NCI-H69 (cell line): ENCODE results near the gene GPX4.

Experiments
- DNase-seq: peaks from one replicate; lab custom pipeline; 2025; lab: John Stamatoyannopoulos, UW

The GPX4 gene

GRCh38 chr19:1150333-1151036 lies 46.7 kb downstream of the GPX4 start:
- DNase-seq: no peak

- no peak for DNase-seq
Observed at GRCh38 chr19:1151037-1151724, 47.4 kb downstream of the GPX4 start.

- DNase-seq: no peak
Observed at GRCh38 chr19:1151917-1152587, 48.3 kb downstream of the GPX4 start.

- no peak for DNase-seq
Observed at GRCh38 chr19:1153891-1154730, 50.3 kb downstream of the GPX4 start.

- peak; percentile 43 for DNase-seq
Observed at GRCh38 chr19:1154731-1155351, 51.0 kb downstream of the GPX4 start.

GRCh38 chr19:1155352-1156304 lies 51.8 kb downstream of the GPX4 start:
- no peak for DNase-seq
